Liver (tissue), 9 donors: ENCODE measurements around the gene BEST2. TPM values are rescaled to one million over a fixed set of nuclear protein-coding genes. Genes with fewer than 3 reads are reported as not detected.

ENCODE experiments used
- DNase-seq: peaks from one replicate; pipeline ENCODE4 v3.0.0-alpha.2; 2017; ENCODE audit warnings: low spot score
- H3K27ac ChIP-seq, 2 donors: one replicate each; pipeline ENCODE4 v1.7.0; 2013; ENCODE audit warnings: inconsistent platforms in 2 of 2, low read length in 2 of 2, control low read depth in 1 of 2, low read depth in 1 of 2, mild to moderate bottlenecking in 1 of 2
- H3K27me3 ChIP-seq, 4 donors: one replicate each; pipeline versions ENCODE4 v1.6.1 to v1.7.0; 2013; ENCODE audit warnings: low read length in 3 of 4, inconsistent platforms in 1 of 4, mild to moderate bottlenecking in 1 of 4, moderate library complexity in 1 of 4; ENCODE audit not compliant: control insufficient read depth in 4 of 4, insufficient read depth in 4 of 4
- H3K36me3 ChIP-seq, 4 donors: one replicate each; pipeline versions ENCODE4 v1.6.1 to v1.7.0; 2013; ENCODE audit warnings: low read length in 3 of 4, mild to moderate bottlenecking in 3 of 4, low read depth in 1 of 4, moderate library complexity in 1 of 4; ENCODE audit not compliant: control insufficient read depth in 4 of 4, insufficient read depth in 3 of 4
- H3K4me1 ChIP-seq, 4 donors: one replicate each; pipeline versions ENCODE4 v1.6.1 to v1.7.0; 2013; ENCODE audit warnings: low read length in 3 of 4, mild to moderate bottlenecking in 3 of 4, moderate library complexity in 1 of 4; ENCODE audit not compliant: control insufficient read depth in 4 of 4, insufficient read depth in 4 of 4
- H3K4me3 ChIP-seq, 3 donors: one replicate each; pipeline versions ENCODE4 v1.6.1 to v1.7.0; 2013; ENCODE audit warnings: low read length in 3 of 3, control low read depth in 1 of 3, low read depth in 1 of 3, mild to moderate bottlenecking in 1 of 3
- H3K9ac ChIP-seq, 2 donors: one replicate each; pipeline ENCODE4 v1.7.0; 2013; ENCODE audit warnings: low read length in 2 of 2, mild to moderate bottlenecking in 2 of 2, moderate library complexity in 2 of 2, control low read depth in 1 of 2, low read depth in 1 of 2
- H3K9me3 ChIP-seq, 4 donors: one replicate each; pipeline versions ENCODE4 v1.6.1 to v1.7.0; 2013; ENCODE audit warnings: low read length in 3 of 4; ENCODE audit not compliant: control insufficient read depth in 4 of 4
- ATF3 ChIP-seq: IDR thresholded peaks from 2 replicates; pipeline ENCODE4 v1.6.1; 2016; ENCODE audit warnings: antibody characterized with exemption
- CTCF ChIP-seq: fragments of 150-350 bp; IDR thresholded peaks from 2 replicates; pipeline ENCODE4 v1.5.1; 2017; ENCODE audit warnings: improper control_type of control experiment, low read depth, low read length; ENCODE audit not compliant: missing input control
- EGR1 ChIP-seq, 2 donors: IDR thresholded peaks; 2 replicates each; pipeline ENCODE4 v1.6.1; 2016 to 2018; ENCODE audit warnings: antibody characterized with exemption in 2 of 2, low read depth in 2 of 2
- FOXA1 ChIP-seq: IDR thresholded peaks from 2 replicates; pipeline ENCODE4 v1.6.1; 2016; ENCODE audit warnings: antibody characterized with exemption
- FOXA2 ChIP-seq: IDR thresholded peaks from 2 replicates; pipeline ENCODE4 v1.6.1; 2016; ENCODE audit warnings: antibody characterized with exemption
- HNF4A ChIP-seq, 2 donors: conservative IDR thresholded peaks; 2 replicates each; pipeline ENCODE4 v1.6.1; 2016; ENCODE audit warnings: antibody characterized with exemption in 2 of 2, mild to moderate bottlenecking in 2 of 2
- HNF4G ChIP-seq: IDR thresholded peaks from 2 replicates; pipeline ENCODE4 v1.6.1; 2016; ENCODE audit warnings: antibody characterized with exemption
- JUND ChIP-seq, 2 donors: IDR thresholded peaks; 2 replicates each; pipeline ENCODE4 v1.6.1; 2016; ENCODE audit warnings: antibody characterized with exemption in 2 of 2
- MAX ChIP-seq: IDR thresholded peaks from 2 replicates; pipeline ENCODE4 v1.6.1; 2016; ENCODE audit warnings: antibody characterized with exemption
- NR2F2 ChIP-seq: IDR thresholded peaks from 2 replicates; pipeline ENCODE4 v1.6.1; 2016; ENCODE audit warnings: antibody characterized with exemption
- REST ChIP-seq: IDR thresholded peaks from 2 replicates; pipeline ENCODE4 v1.6.1; 2016; ENCODE audit warnings: antibody characterized with exemption, mild to moderate bottlenecking
- RXRA ChIP-seq, 2 donors: IDR thresholded peaks; 2 replicates each; pipeline ENCODE4 v1.6.1; 2017 to 2018; ENCODE audit warnings: antibody characterized with exemption in 2 of 2, mild to moderate bottlenecking in 1 of 2
- SP1 ChIP-seq: IDR thresholded peaks from 2 replicates; pipeline ENCODE4 v1.6.1; 2018; ENCODE audit warnings: antibody characterized with exemption, mild to moderate bottlenecking
- YY1 ChIP-seq: IDR thresholded peaks from 2 replicates; pipeline ENCODE4 v1.6.1; 2016; ENCODE audit warnings: antibody characterized with exemption, mild to moderate bottlenecking
- ZBTB33 ChIP-seq: IDR thresholded peaks from 2 replicates; pipeline ENCODE4 v1.6.1; 2016; ENCODE audit warnings: antibody characterized with exemption
- WGBS: extraction: QIAGEN DNeasy Blood & Tissue Kit; methylation state at CpG from one replicate; pipeline ENCODE4 v1.1.7; 2013; 5-methylcytosine and 5-hydroxymethylcytosine counted together
- polyA plus RNA-seq, 2 donors: library from polyadenylated mRNA; stranded (reverse) in 1 of 2; unstranded in 1 of 2; fragments of 200-250 nt in 1 of 2; fragments of >200 nt in 1 of 2; fragmentation: Nextera tagmentation in 1 of 2; extraction: Ambion mirVana in 1 of 2; gene quantifications; one replicate each; pipeline versions ENCODE4 v1.2.1 to v1.2.3, GENCODE V29; 2013 to 2015
- total RNA-seq, 2 donors: library from RNA; depleted of rRNA; stranded (reverse); fragments of >200 nt; gene quantifications; one replicate each; pipeline ENCODE4 v1.2.3, GENCODE V29; 2014
- donor health status: healthy.
- donor health status: healthy.
- donor health status: healthy.
- donor health status: healthy.
- donor health status: healthy.

The BEST2 gene
- total and polyA plus RNA-seq, 4 donors: not detected

- Histone ChIP-seq H3K27ac (peak overlapping the region in 1 of 2 donors; percentile 86), H3K4me3 (no peak overlapping the region), H3K36me3 (no peaks in the 10 kb centered on the region), H3K9me3 (no peaks in the 10 kb centered on the region), H3K27me3 (no peaks in the 10 kb centered on the region), H3K4me1 (peaks cover 11 to 47% (median 29%) of the 10 kb centered on the region in 4 donors), H3K9ac (no peak overlapping the region)
- TF ChIP-seq HNF4A (conservative IDR thresholded peaks at IDR 0.05) (no peak), YY1 (no peak), JUND (IDR thresholded peaks at IDR 0.05) (no peak), CTCF (no peak), FOXA2 (no peak), ATF3 (no peak), NR2F2 (no peak), SP1 (no peak), EGR1 (IDR thresholded peaks at IDR 0.05; ENCODE audit: low read depth in 2 of 2) (no peak), FOXA1 (no peak), RXRA (IDR thresholded peaks at IDR 0.05) (no peak), REST (no peak), HNF4G (no peak), MAX (no peak), ZBTB33 (no peak)
- 87% methylated on average over 10 of the region's 10 CpGs for WGBS
- DNase-seq: no peak
Observed at GRCh38 chr19:12787458-12787857, 35.9 kb downstream of the BEST2 start.

GRCh38 chr19:12788042-12788681 lies 36.6 kb downstream of the BEST2 start:
- H3K27me3 ChIP-seq: no peaks in the 10 kb centered on the region
- H3K4me3 ChIP-seq: peak overlapping the region in 1 of 3 donors; percentile 58

More at GRCh38 chr19:12788042-12788681, 36.6 kb downstream of the BEST2 start:
- peak overlapping the region; percentile 16 to 75 for H3K9ac ChIP-seq
- TF ChIP-seq YY1 (no peak), REST (no peak), ZBTB33 (no peak)
- DNase-seq: no peak
- WGBS: 50% methylated on average over 4 of the region's 4 CpGs
- H3K36me3 ChIP-seq: no peaks in the 10 kb centered on the region
- no peaks in the 10 kb centered on the region for H3K9me3 ChIP-seq
- H3K27ac ChIP-seq: peak overlapping the region; percentile 98 to 99
- H3K4me1 ChIP-seq: peaks cover 8 to 43% (median 25%) of the 10 kb centered on the region in 4 donors
